PC-9 (cell line): Measurements from ENCODE around the gene SCAPER. TPM values are rescaled to one million over a fixed set of nuclear protein-coding genes. Genes with fewer than 3 reads are reported as not detected.

ENCODE experiments used
- BruUV-seq: library from RNA; stranded (reverse); fragments of 400-500 nt; replicated peaks from 2 replicates; lab custom pipeline; 2021; lab: Mats Ljungman, UMichigan
- CTCF ChIA-PET: fragments of 300-600 bp; sonication (Branson Sonifier 250); formaldehyde crosslinking; loops from one replicate; lab custom pipeline; 2022; ENCODE audit warnings: antibody characterized with exemption; lab: Charles Lee
- POLR2A ChIA-PET: fragments of 300-600 bp; sonication (Branson Sonifier 250); formaldehyde crosslinking; loops from one replicate; lab custom pipeline; 2022; ENCODE audit warnings: antibody characterized with exemption; ENCODE audit not compliant: unreplicated experiment; lab: Charles Lee
- DNase-seq, 2 experiments: peaks; one replicate each; pipeline versions ENCODE4 v3.0.0 to v3.0.0-alpha.2; 2015 to 2022; ENCODE audit warnings: mixed read lengths in 1 of 2
- H2AFZ ChIP-seq: fragments of 200-600 bp; sonication (generic); 2 replicates; pipeline ENCODE4 v1.8.1; 2017; ENCODE audit warnings: antibody characterized with exemption
- H3F3A ChIP-seq: fragments of 200-600 bp; sonication (generic); 2 replicates; pipeline ENCODE4 v1.8.1; 2017; ENCODE audit warnings: antibody characterized with exemption, mild to moderate bottlenecking, low read depth; ENCODE audit not compliant: insufficient read depth
- H3K27ac ChIP-seq: fragments of 200-600 bp; sonication (generic); 2 replicates; pipeline ENCODE4 v1.6.1; 2016; ENCODE audit warnings: mixed run types
- H3K27me3 ChIP-seq: fragments of 200-600 bp; sonication (generic); 2 replicates; pipeline ENCODE4 v1.6.1; 2016; ENCODE audit warnings: low read depth, mixed run types; ENCODE audit not compliant: insufficient read depth
- H3K36me3 ChIP-seq: fragments of 200-600 bp; sonication (generic); 2 replicates; pipeline ENCODE4 v1.6.1; 2016; ENCODE audit warnings: low read depth, mixed run types
- H3K4me1 ChIP-seq: fragments of 200-600 bp; sonication (generic); replicated peaks from 2 replicates; pipeline ENCODE4 v1.6.1; 2016; ENCODE audit warnings: mixed run types; ENCODE audit not compliant: insufficient read depth
- H3K4me2 ChIP-seq: fragments of 200-600 bp; sonication (generic); 2 replicates; pipeline ENCODE4 v1.6.1; 2017; ENCODE audit warnings: mixed run types
- H3K4me3 ChIP-seq: fragments of 200-600 bp; sonication (generic); 2 replicates; pipeline ENCODE4 v1.6.1; 2016; ENCODE audit warnings: mixed run types
- H3K79me2 ChIP-seq: fragments of 200-600 bp; sonication (generic); 2 replicates; pipeline ENCODE4 v1.6.1; 2017; ENCODE audit warnings: low read depth, mixed run types
- H3K9me2 ChIP-seq: fragments of 200-600 bp; sonication (generic); 2 replicates; pipeline ENCODE4 v1.8.1; 2017; ENCODE audit warnings: mild to moderate bottlenecking; ENCODE audit not compliant: insufficient read depth
- H3K9me3 ChIP-seq: fragments of 200-600 bp; sonication (generic); 2 replicates; pipeline ENCODE4 v1.8.1; 2016; ENCODE audit warnings: low read depth; ENCODE audit not compliant: insufficient read depth
- H4K20me1 ChIP-seq: fragments of 200-600 bp; sonication (generic); 2 replicates; pipeline ENCODE4 v1.8.1; 2017; ENCODE audit not compliant: insufficient read depth
- CTCF ChIP-seq: fragments of 200-600 bp; sonication (generic); conservative IDR thresholded peaks from 2 replicates; pipeline ENCODE4 v1.6.1; 2017; ENCODE audit warnings: mixed run types, antibody characterized with exemption, mild to moderate bottlenecking, moderate library complexity
- EZH2 ChIP-seq: fragments of 200-600 bp; sonication (generic); IDR thresholded peaks from 2 replicates; pipeline ENCODE4 v1.8.0; 2017; ENCODE audit warnings: antibody characterized with exemption, low read depth
- intact Hi-C: fragments of 100-400 bp; cut with micrococcal nuclease; formaldehyde crosslinking; loops from one replicate; pipeline ENCODE4 v1.10.0; 2022; ENCODE audit not compliant: unreplicated experiment
- total RNA-seq: library from RNA; stranded (reverse); gene quantifications from 2 replicates; pipeline ENCODE4 v1.2.3, GENCODE V29; 2021

The SCAPER gene
- total RNA-seq, 1 experiment from 2014 or later = 18.7 TPM

- intact Hi-C loops = no loop called here
Measured at GRCh38 chr15:76815421-76815820, 89.7 kb downstream of the SCAPER start.

GRCh38 chr15:76812381-76812780 is 92.8 kb downstream of the SCAPER start:
- Histone ChIP-seq H3K4me3 (no peak overlapping the region), H3F3A (no peaks in the 10 kb centered on the region), H3K27ac (no peak overlapping the region), H3K4me1 (no peaks in the 10 kb centered on the region), H3K79me2 (no peaks in the 10 kb centered on the region), H3K9me3 (no peaks in the 10 kb centered on the region), H3K27me3 (no peaks in the 10 kb centered on the region), H4K20me1 (no peaks in the 10 kb centered on the region), H2AFZ (no peak overlapping the region), H3K9me2 (no peaks in the 10 kb centered on the region), H3K36me3 (no peaks in the 10 kb centered on the region), H3K4me2 (no peak overlapping the region)
- ChIA-PET POLR2A (no interaction called here), CTCF (no interaction called here)
- TF ChIP-seq CTCF (no peak), EZH2 (no peak)
- no peak for DNase-seq
- intact Hi-C loops = no loop called here
- no TSS peak for BruUV-seq

More at GRCh38 chr15:76815421-76815820, 89.7 kb downstream of the SCAPER start:
- Histone ChIP-seq H3K9me3 (no peaks in the 10 kb centered on the region), H3K4me1 (no peaks in the 10 kb centered on the region), H3K4me3 (no peak overlapping the region), H3K27ac (no peak overlapping the region), H3F3A (no peaks in the 10 kb centered on the region), H3K79me2 (no peaks in the 10 kb centered on the region), H3K36me3 (no peaks in the 10 kb centered on the region), H3K9me2 (no peaks in the 10 kb centered on the region), H2AFZ (no peak overlapping the region), H4K20me1 (no peaks in the 10 kb centered on the region), H3K27me3 (no peaks in the 10 kb centered on the region), H3K4me2 (no peak overlapping the region)
- POLR2A ChIA-PET = no interaction called here
- CTCF ChIA-PET = no interaction called here
- BruUV-seq = no TSS peak
- TF ChIP-seq CTCF (no peak), EZH2 (no peak)
- DNase-seq = no peak

- no peaks in the 10 kb centered on the region for H3K9me3 ChIP-seq
- H2AFZ ChIP-seq = no peak overlapping the region
- no peak overlapping the region for H3K4me2 ChIP-seq
- H3K36me3 ChIP-seq = no peaks in the 10 kb centered on the region
- no peak overlapping the region for H3K4me3 ChIP-seq
- no TSS peak for BruUV-seq
- H3F3A ChIP-seq = no peaks in the 10 kb centered on the region
- intact Hi-C loops = no loop called here
- H3K79me2 ChIP-seq = no peaks in the 10 kb centered on the region
- no peak overlapping the region for H3K27ac ChIP-seq
- 0 out of 2 replicates have a peak, but pooled peaks cover 5% of the 10 kb centered on the region for H3K4me1 ChIP-seq
- no peaks in the 10 kb centered on the region for H3K27me3 ChIP-seq
- ChIA-PET CTCF (no interaction called here), POLR2A (no interaction called here)
- H3K9me2 ChIP-seq = no peaks in the 10 kb centered on the region
- no peak for TF ChIP-seq EZH2
- TF ChIP-seq CTCF = no peak
- no peaks in the 10 kb centered on the region for H4K20me1 ChIP-seq
- DNase-seq = no peak
Measured at GRCh38 chr15:76809412-76810103, 95.6 kb downstream of the SCAPER start.
